Esophagus squamous epithelium (tissue), 5 donors: Measurements from ENCODE around the gene SPSB1. TPM values are rescaled to one million over a fixed set of nuclear protein-coding genes. Genes with fewer than 3 reads are reported as not detected.

ENCODE experiments used
- DNase-seq: peaks from one replicate; lab custom pipeline; 2025; lab: John Stamatoyannopoulos, UW
- H3K27ac ChIP-seq, 4 donors: fragments of 200-600 bp; sonication (generic); one replicate each; pipeline ENCODE4 v1.5.1; 2016 to 2019; ENCODE audit warnings: mild to moderate bottlenecking in 1 of 4
- H3K27me3 ChIP-seq, 4 donors: fragments of 200-600 bp; sonication (generic); 1 replicate in 3 of 4; 2 replicates in 1 of 4; pipeline versions ENCODE4 v1.5.1 to v1.6.0; 2017 to 2021; ENCODE audit warnings: antibody characterized with exemption in 1 of 4
- H3K36me3 ChIP-seq, 3 donors: fragments of 200-600 bp; sonication (generic); one replicate each; pipeline ENCODE4 v1.5.1; 2016 to 2019
- H3K4me1 ChIP-seq, 3 donors: fragments of 200-600 bp; sonication (generic); one replicate each; pipeline ENCODE4 v1.5.1; 2017 to 2019
- H3K4me3 ChIP-seq, 4 donors: fragments of 200-600 bp; sonication (generic); 1 replicate in 3 of 4; 2 replicates in 1 of 4; pipeline ENCODE4 v1.5.1; 2016 to 2019; ENCODE audit warnings: mild to moderate bottlenecking in 2 of 4, moderate library complexity in 1 of 4
- H3K9me3 ChIP-seq, 3 donors: fragments of 200-600 bp; sonication (generic); one replicate each; pipeline ENCODE4 v1.5.1; 2016 to 2019
- POLR2A ChIP-seq, 4 donors: fragments of 450-650 bp; IDR thresholded peaks; one replicate each; pipeline ENCODE4 v1.6.1; 2017; ENCODE audit warnings: antibody characterized with exemption in 4 of 4, mild to moderate bottlenecking in 4 of 4, moderate library complexity in 3 of 4
- WGBS, 2 donors: methylation state at CpG; one replicate each; pipeline ENCODE4 v1.1.5; 2018; 5-methylcytosine and 5-hydroxymethylcytosine counted together
- intact Hi-C: fragments of 100-400 bp; cut with DNase I; formaldehyde crosslinking; loops from one replicate; pipeline ENCODE4 v1.15.0; 2022
- total RNA-seq, 4 donors: library from RNA; depleted of rRNA; stranded (reverse); fragments of >200 nt; gene quantifications; one replicate each; pipeline ENCODE4 v1.1.0, GENCODE V29; 2016
- TF ChIP-seq, protein P1 (sequence below), 6 experiments: fragments of 450-650 bp in 4 of 6; fragments of 200-600 bp in 2 of 6; sonication (generic) in 2 of 6; IDR thresholded peaks; one replicate each; pipeline ENCODE4 v1.5.1; 2016 to 2019; ENCODE audit warnings: antibody characterized with exemption in 6 of 6, mild to moderate bottlenecking in 4 of 6, moderate library complexity in 4 of 6
- donor health status: DM: yes; HTN: yes; CAD: no.

The SPSB1 gene
- total RNA-seq, 4 donors from 2014 or later, result 15.2 to 35.5 (median 25.2) TPM

DNA sequence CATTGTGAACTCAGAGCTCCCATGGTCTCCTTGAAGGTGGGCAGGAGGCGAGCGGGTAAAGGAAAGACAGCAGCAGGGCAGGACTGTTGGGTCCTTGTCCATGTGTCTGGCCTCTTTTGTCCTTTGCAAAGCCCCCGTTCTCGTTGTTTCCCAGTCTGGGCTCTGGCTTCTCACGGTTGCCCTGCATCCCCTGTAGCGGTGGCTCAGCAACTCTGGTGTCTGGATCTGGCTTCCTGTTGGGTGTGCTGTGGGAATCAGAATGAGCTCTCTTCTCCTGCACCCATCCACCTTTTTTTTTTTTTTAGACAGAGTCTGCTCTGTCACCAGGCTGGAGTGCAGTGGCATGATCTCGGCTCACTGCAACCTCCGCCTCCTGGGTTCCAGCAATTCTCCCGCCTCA, 47.0 kb upstream of the SPSB1 start:
- Histone ChIP-seq H3K27me3 (no peaks in the 10 kb centered on the region), H3K4me1 (peaks cover 70 to 100% (median 86%) of the 10 kb centered on the region in 3 donors), H3K36me3 (peaks cover 6 to 39% (median 9%) of the 10 kb centered on the region in 3 donors), H3K9me3 (no peaks in the 10 kb centered on the region), H3K4me3 (no peak overlapping the region), H3K27ac (peak overlapping the region in 1 of 4 donors; percentile 94)
- TF ChIP-seq, protein P1, sequence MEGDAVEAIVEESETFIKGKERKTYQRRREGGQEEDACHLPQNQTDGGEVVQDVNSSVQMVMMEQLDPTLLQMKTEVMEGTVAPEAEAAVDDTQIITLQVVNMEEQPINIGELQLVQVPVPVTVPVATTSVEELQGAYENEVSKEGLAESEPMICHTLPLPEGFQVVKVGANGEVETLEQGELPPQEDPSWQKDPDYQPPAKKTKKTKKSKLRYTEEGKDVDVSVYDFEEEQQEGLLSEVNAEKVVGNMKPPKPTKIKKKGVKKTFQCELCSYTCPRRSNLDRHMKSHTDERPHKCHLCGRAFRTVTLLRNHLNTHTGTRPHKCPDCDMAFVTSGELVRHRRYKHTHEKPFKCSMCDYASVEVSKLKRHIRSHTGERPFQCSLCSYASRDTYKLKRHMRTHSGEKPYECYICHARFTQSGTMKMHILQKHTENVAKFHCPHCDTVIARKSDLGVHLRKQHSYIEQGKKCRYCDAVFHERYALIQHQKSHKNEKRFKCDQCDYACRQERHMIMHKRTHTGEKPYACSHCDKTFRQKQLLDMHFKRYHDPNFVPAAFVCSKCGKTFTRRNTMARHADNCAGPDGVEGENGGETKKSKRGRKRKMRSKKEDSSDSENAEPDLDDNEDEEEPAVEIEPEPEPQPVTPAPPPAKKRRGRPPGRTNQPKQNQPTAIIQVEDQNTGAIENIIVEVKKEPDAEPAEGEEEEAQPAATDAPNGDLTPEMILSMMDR (IDR thresholded peaks at IDR 0.05), result no peak
- no peak for TF ChIP-seq POLR2A (IDR thresholded peaks at IDR 0.05)
- 90 to 93% methylated on average over 9 of the region's 9 CpGs for WGBS, 2 donors
- no peak for DNase-seq
- intact Hi-C loops, result no loop called here

DNA sequence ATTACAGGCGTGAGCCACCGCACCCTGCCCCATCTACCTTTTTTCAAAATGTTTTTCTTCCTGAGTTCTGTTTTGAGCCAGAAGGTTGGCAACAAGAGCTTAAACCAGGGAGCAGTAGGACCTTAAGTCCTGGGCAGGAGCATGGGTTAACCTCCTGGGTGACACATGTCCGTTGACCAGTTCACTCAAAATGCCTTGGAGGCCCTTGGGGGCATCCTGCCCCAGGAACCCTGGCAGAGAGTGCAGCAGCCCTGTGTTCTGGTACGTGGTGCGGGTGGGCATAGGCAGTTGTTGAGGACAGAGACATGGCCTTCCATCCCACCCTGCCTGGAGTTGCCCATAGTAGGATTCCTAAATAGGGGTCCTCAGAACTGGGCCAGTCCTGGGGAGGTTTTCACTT, 46.5 kb upstream of the SPSB1 start:
- 94% methylated on average over 4 to 5 of the region's 5 CpGs for WGBS, 2 donors
- H3K4me1 ChIP-seq, result peaks cover 70 to 100% (median 86%) of the 10 kb centered on the region in 3 donors

DNA sequence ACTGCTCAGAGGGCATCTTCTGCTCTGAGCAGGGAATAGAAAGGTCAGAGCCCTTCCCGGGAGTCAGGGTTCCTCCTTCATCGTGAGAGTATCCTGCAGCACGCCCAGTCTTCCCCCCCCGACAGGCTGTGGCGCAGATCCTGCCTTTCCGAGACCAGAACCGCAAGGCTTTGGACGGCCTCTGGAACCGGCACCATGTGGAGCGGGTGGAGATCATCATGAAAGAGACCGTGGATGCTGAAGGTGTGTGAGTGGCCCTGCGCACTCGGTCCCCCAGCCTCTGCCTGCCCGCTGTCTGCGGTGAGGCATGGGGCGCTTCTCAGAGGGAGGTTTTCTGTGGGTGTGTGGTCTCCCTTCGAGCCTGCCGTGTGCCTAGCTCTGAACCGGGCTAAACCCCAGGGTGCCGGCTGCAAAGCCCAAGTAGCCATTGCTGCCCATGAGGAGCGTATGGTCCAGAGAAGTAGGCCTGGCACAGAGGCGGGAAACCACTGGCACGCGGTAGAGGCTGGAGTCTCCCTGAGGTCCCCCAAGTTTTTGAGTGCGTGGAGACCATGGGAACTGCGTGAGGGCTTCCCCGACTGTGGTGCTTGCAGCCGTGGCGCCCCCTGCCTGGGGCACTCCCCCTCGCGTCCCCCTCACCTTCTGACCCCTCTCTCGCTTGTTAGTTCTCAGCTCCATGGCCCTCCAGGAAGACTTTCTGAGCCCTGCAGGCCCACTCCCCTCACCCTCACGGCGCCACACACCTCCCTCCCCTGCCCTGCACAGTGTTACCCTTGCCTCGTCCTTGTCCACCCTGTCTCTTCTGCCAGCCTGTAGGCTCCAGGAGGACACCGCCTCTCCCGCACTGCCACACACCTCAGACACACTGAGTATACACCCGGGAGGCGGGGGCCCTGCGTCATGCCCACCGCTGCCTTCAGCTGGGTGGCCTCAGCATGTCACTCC, 45.6 kb upstream of the SPSB1 start:
- Histone ChIP-seq H3K4me1 (peaks cover 65 to 100% (median 83%) of the 10 kb centered on the region in 3 donors), H3K4me3 (no peak overlapping the region), H3K9me3 (no peaks in the 10 kb centered on the region), H3K27me3 (no peaks in the 10 kb centered on the region), H3K36me3 (peaks cover 6 to 44% (median 9%) of the 10 kb centered on the region in 3 donors), H3K27ac (peak overlapping the region in 3 of 4 donors; percentile 75 to 82 (median 80))
- DNase-seq, result no peak
- no peak for TF ChIP-seq POLR2A (IDR thresholded peaks at IDR 0.05)
- TF ChIP-seq, protein P1 (IDR thresholded peaks at IDR 0.05), result no peak
- WGBS, 2 donors, result 83 to 91% methylated on average over 11 to 20 of the region's 41 CpGs
- intact Hi-C loops, result no loop called here

More for the DNA sequence above, 46.5 kb upstream of the SPSB1 start:
- Histone ChIP-seq H3K27me3 (no peaks in the 10 kb centered on the region), H3K36me3 (peaks cover 6 to 44% (median 9%) of the 10 kb centered on the region in 3 donors), H3K9me3 (no peaks in the 10 kb centered on the region), H3K4me3 (no peak overlapping the region), H3K27ac (peak overlapping the region in 1 of 4 donors; percentile 6)
- DNase-seq, result no peak
- intact Hi-C loops, result no loop called here
- no peak for TF ChIP-seq POLR2A (IDR thresholded peaks at IDR 0.05)
- TF ChIP-seq, protein P1 (IDR thresholded peaks at IDR 0.05), result no peak

DNA sequence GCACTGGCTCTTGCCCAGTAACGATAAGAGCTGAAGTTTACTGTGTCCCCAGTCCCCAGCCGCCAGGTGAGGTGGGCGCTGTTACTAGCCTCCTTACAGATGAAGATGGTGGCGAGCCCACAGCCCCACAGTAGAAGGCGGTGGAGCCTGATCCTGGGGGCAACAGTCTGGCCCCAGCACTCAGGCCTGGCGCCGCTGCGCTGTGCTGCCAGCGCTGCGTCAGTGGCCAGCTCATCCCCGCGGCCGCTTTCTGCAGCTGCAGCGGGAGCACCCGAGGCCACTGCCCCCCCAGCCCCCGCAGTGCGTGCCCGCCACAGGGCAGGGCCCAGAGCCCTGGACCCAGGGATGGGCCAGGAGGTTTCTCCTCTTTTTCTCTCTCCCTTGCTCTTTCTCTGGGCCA, 44.8 kb upstream of the SPSB1 start:
- TF ChIP-seq, protein P1 (IDR thresholded peaks at IDR 0.05), result no peak
- TF ChIP-seq POLR2A (IDR thresholded peaks at IDR 0.05), result no peak
- DNase-seq, result no peak
- H3K4me1 ChIP-seq, result peaks cover 58 to 100% (median 75%) of the 10 kb centered on the region in 3 donors
- WGBS, 2 donors, result 72 to 80% methylated on average over 12 to 16 of the region's 18 CpGs
- H3K4me3 ChIP-seq, result peak overlapping the region in 1 of 4 donors; percentile 8
- no peaks in the 10 kb centered on the region for H3K27me3 ChIP-seq
- peak overlapping the region; percentile 68 to 82 (median 78) for H3K27ac ChIP-seq
- peaks cover 6 to 50% (median 9%) of the 10 kb centered on the region in 3 donors for H3K36me3 ChIP-seq
- intact Hi-C loops, result no loop called here
- H3K9me3 ChIP-seq, result no peaks in the 10 kb centered on the region
